Natural killer cell (primary cell): ENCODE results near the gene FURIN. TPM values are rescaled to one million over a fixed set of nuclear protein-coding genes. Genes with fewer than 3 reads are reported as not detected.

Experiments
- ATAC-seq, 3 donors: fragments of 150-1000 bp in 2 of 3; fragments of 200-7000 bp in 1 of 3; cut with Tn5 transposase; 1 replicate in 1 of 3; 2 replicates in 2 of 3; pipeline ENCODE4 v1.10.0; 2021; ENCODE audit warnings: mild to moderate bottlenecking in 2 of 3, moderate library complexity in 2 of 3
- DNase-seq, 2 donors: peaks; one replicate each; pipeline versions ENCODE4 v3.0.0 to v3.0.0-alpha.2; 2013 to 2021; ENCODE audit warnings: mixed read lengths in 1 of 2
- H3K27ac ChIP-seq: one replicate; pipeline ENCODE4 v1.5.1; 2013; ENCODE audit warnings: mild to moderate bottlenecking, low read length
- H3K27me3 ChIP-seq: one replicate; pipeline ENCODE4 v1.6.1; 2013; ENCODE audit warnings: low read length; ENCODE audit not compliant: control insufficient read depth, insufficient read depth
- H3K36me3 ChIP-seq: one replicate; pipeline ENCODE4 v1.6.1; 2013; ENCODE audit warnings: low read length; ENCODE audit not compliant: control insufficient read depth, insufficient read depth
- H3K4me1 ChIP-seq: one replicate; pipeline ENCODE4 v1.6.1; 2013; ENCODE audit warnings: low read length; ENCODE audit not compliant: control insufficient read depth, insufficient read depth
- H3K4me3 ChIP-seq: one replicate; pipeline ENCODE4 v1.5.1; 2013; ENCODE audit warnings: low read length
- H3K9me3 ChIP-seq: one replicate; pipeline ENCODE4 v1.6.1; 2013; ENCODE audit warnings: low read length; ENCODE audit not compliant: control insufficient read depth, insufficient read depth
- H3K27ac Mint-ChIP-seq, 2 donors: one replicate each; pipeline ENCODE4 v1.8.0; 2022; ENCODE audit warnings: mild to moderate bottlenecking in 2 of 2, mixed read lengths in 2 of 2, moderate library complexity in 1 of 2
- H3K27me3 Mint-ChIP-seq, 2 donors: one replicate each; pipeline ENCODE4 v1.8.0; 2022; ENCODE audit warnings: low read depth in 2 of 2, mixed read lengths in 2 of 2
- H3K36me3 Mint-ChIP-seq: one replicate; pipeline ENCODE4 v1.8.0; 2022; ENCODE audit warnings: mixed read lengths
- H3K4me1 Mint-ChIP-seq, 2 donors: one replicate each; pipeline ENCODE4 v1.8.0; 2022; ENCODE audit warnings: mixed read lengths in 2 of 2
- H3K4me3 Mint-ChIP-seq: one replicate; pipeline ENCODE4 v1.8.0; 2022; ENCODE audit warnings: mild to moderate bottlenecking, moderate library complexity, mixed read lengths
- H3K9me3 Mint-ChIP-seq, 2 donors: one replicate each; pipeline ENCODE4 v1.8.0; 2022; ENCODE audit warnings: mixed read lengths in 2 of 2
- CTCF ChIP-seq: fragments of 200-600 bp; IDR thresholded peaks from one replicate; pipeline ENCODE4 v1.8.0; 2022; ENCODE audit warnings: antibody characterized with exemption
- WGBS: methylation state at CpG from one replicate; pipeline ENCODE4 v1.1.7; 2013; ENCODE audit warnings: missing lambda C conversion rate; ENCODE audit not compliant: insufficient coverage; 5-methylcytosine and 5-hydroxymethylcytosine counted together
- intact Hi-C: fragments of 100-400 bp; cut with micrococcal nuclease; formaldehyde crosslinking; loops from one replicate; pipeline ENCODE4 v1.14.2; 2022
- total RNA-seq, 4 donors: library from RNA; stranded (reverse); fragments of 120-200 nt in 1 of 4; gene quantifications; one replicate each; pipeline versions ENCODE4 v1.2.3 to v1.2.4, GENCODE V29; 2013 to 2022

The FURIN gene
- total RNA-seq, 3 donors from 2014 or later (not counting 1 experiment from before 2014, with no cell fraction given) = 110 to 178 (median 172) TPM

- Mint-ChIP-seq H3K4me1 (peaks cover 27 to 39% of the 10 kb centered on the region in 2 donors), H3K27ac (peak overlapping the region; percentile 69 to 78), H3K27me3 (no peaks in the 10 kb centered on the region), H3K36me3 (no peaks in the 10 kb centered on the region), H3K9me3 (no peaks in the 10 kb centered on the region), H3K4me3 (no peak overlapping the region)
- Histone ChIP-seq H3K27me3 (no peaks in the 10 kb centered on the region), H3K4me3 (no peak overlapping the region), H3K4me1 (peaks cover 36% of the 10 kb centered on the region), H3K9me3 (no peaks in the 10 kb centered on the region), H3K36me3 (peaks cover 61% of the 10 kb centered on the region), H3K27ac (no peak overlapping the region)
- TF ChIP-seq CTCF = no peak
- DNase-seq (no peak), ATAC-seq (no peak)
- 95% methylated on average over 15 of the region's 15 CpGs for WGBS
- intact Hi-C loops = no loop called here
Observed at GRCh38 chr15:90876512-90877170, 8.3 kb downstream of the FURIN start.

- peaks cover 37% of the 10 kb centered on the region for H3K4me1 ChIP-seq
- Mint-ChIP-seq H3K27me3 (no peaks in the 10 kb centered on the region), H3K27ac (peak overlapping the region; percentile 69 to 78), H3K4me1 (peaks cover 25 to 37% of the 10 kb centered on the region in 2 donors), H3K36me3 (no peaks in the 10 kb centered on the region), H3K9me3 (no peaks in the 10 kb centered on the region), H3K4me3 (no peak overlapping the region)
- no peak overlapping the region for H3K27ac ChIP-seq
- peaks cover 66% of the 10 kb centered on the region for H3K36me3 ChIP-seq
- H3K4me3 ChIP-seq = no peak overlapping the region
- no peaks in the 10 kb centered on the region for H3K27me3 ChIP-seq
- no peak for TF ChIP-seq CTCF
- 50% methylated on average over 14 of the region's 14 CpGs for WGBS
- ATAC-seq (no peak), DNase-seq (no peak)
- intact Hi-C loops = no loop called here
- H3K9me3 ChIP-seq = no peaks in the 10 kb centered on the region
Observed at GRCh38 chr15:90877315-90877714, 8.9 kb downstream of the FURIN start.

- H3K4me1 Mint-ChIP-seq = peaks cover 18 to 32% of the 10 kb centered on the region in 2 donors
- H3K27ac ChIP-seq = no peak overlapping the region
- H3K9me3 ChIP-seq = no peaks in the 10 kb centered on the region
- ATAC-seq (no peak), DNase-seq (no peak)
- H3K4me1 ChIP-seq = peaks cover 37% of the 10 kb centered on the region
- H3K4me3 ChIP-seq = no peak overlapping the region
- H3K36me3 Mint-ChIP-seq = no peaks in the 10 kb centered on the region
- 96% methylated on average over 12 of the region's 14 CpGs for WGBS
- H3K9me3 Mint-ChIP-seq = no peaks in the 10 kb centered on the region
- intact Hi-C loops = no loop called here
- H3K27me3 Mint-ChIP-seq = no peaks in the 10 kb centered on the region
- no peak for TF ChIP-seq CTCF
- peak overlapping the region; percentile 69 to 78 for H3K27ac Mint-ChIP-seq
- no peak overlapping the region for H3K4me3 Mint-ChIP-seq
- peaks cover 66% of the 10 kb centered on the region for H3K36me3 ChIP-seq
- H3K27me3 ChIP-seq = no peaks in the 10 kb centered on the region
Observed at GRCh38 chr15:90877996-90878395, 9.6 kb downstream of the FURIN start.

GRCh38 chr15:90878660-90879059 is 10.3 kb downstream of the FURIN start:
- intact Hi-C loops = no loop called here
- H3K36me3 ChIP-seq = peaks cover 66% of the 10 kb centered on the region
- no peak for TF ChIP-seq CTCF
- peaks cover 37% of the 10 kb centered on the region for H3K4me1 ChIP-seq
- H3K27me3 ChIP-seq = no peaks in the 10 kb centered on the region
- DNase-seq (no peak), ATAC-seq (no peak)
- H3K9me3 ChIP-seq = no peaks in the 10 kb centered on the region
- Mint-ChIP-seq H3K4me1 (peaks cover 17 to 34% of the 10 kb centered on the region in 2 donors), H3K27me3 (no peaks in the 10 kb centered on the region), H3K9me3 (no peaks in the 10 kb centered on the region), H3K27ac (peak overlapping the region in 1 of 2 donors; percentile 78), H3K4me3 (no peak overlapping the region), H3K36me3 (no peaks in the 10 kb centered on the region)
- H3K4me3 ChIP-seq = no peak overlapping the region
- H3K27ac ChIP-seq = no peak overlapping the region
- 97% methylated on average over 15 of the region's 15 CpGs for WGBS
